K562 (cell line): ENCODE results near the gene TPM4. TPM values are rescaled to one million over a fixed set of nuclear protein-coding genes. Genes with fewer than 3 reads are reported as not detected.
A peak's percentile ranks its signal among the peaks of the same experiment; 100 is the strongest.

Source experiments
- ATAC-seq: fragments of 200-7000 bp; cut with Tn5 transposase; 3 replicates; pipeline ENCODE4 v1.9.1; 2020; ENCODE audit warnings: moderate library complexity
- BruUV-seq: library from RNA; stranded (reverse); fragments of 400-500 nt; replicated peaks from 2 replicates; lab custom pipeline; 2021; lab: Mats Ljungman, UMichigan
- CTCF ChIA-PET: fragments of 300-600 bp; formaldehyde crosslinking; extraction: SDS; loops from one replicate; lab custom pipeline; 2021; ENCODE audit warnings: low intra/inter-chr PET ratio; lab: Yijun Ruan, JAX
- POLR2A ChIA-PET: fragments of 300-600, 350-650 bp; sonication (Branson Sonifier 250); formaldehyde crosslinking; extraction: SDS; loops from one replicate; lab custom pipeline; 2021; ENCODE audit warnings: antibody characterized with exemption, inconsistent platforms; lab: Yijun Ruan, JAX
- DNase-seq, 4 experiments: peaks; one replicate each; pipeline versions ENCODE4 v3.0.0 to v3.0.0-alpha.2; 2011 to 2018; ENCODE audit warnings: low spot score in 3 of 4, mixed read lengths in 3 of 4; ENCODE audit errors: extremely low read depth in 1 of 4
- FAIRE-seq: peaks from 2 replicates; lab custom pipeline; 2011; peaks lifted over from hg19 to GRCh38; lab: Jason Lieb, UNC
- H2AFZ ChIP-seq: 2 replicates; pipeline ENCODE4 v1.6.0; 2011; ENCODE audit warnings: low read depth, low read length, control low read depth, inconsistent platforms
- H3K27ac ChIP-seq: fragments of 200-600 bp; 3 replicates; pipeline ENCODE4 v1.8.0; 2011; ENCODE audit warnings: low read depth, mild to moderate bottlenecking, control low read depth, inconsistent platforms, low read length, moderate library complexity, mixed read lengths; ENCODE audit errors: extremely low read depth
- H3K27me3 ChIP-seq, 2 experiments: fragments of 300-600 bp in 1 of 2; 2 replicates in 1 of 2; 3 replicates in 1 of 2; pipeline versions ENCODE4 v1.6.0 to v1.8.0; 2011; ENCODE audit warnings: inconsistent platforms in 2 of 2, low read length in 2 of 2, mild to moderate bottlenecking in 1 of 2, mixed read lengths in 1 of 2, moderate library complexity in 1 of 2; ENCODE audit not compliant: control insufficient read depth in 2 of 2, insufficient read depth in 2 of 2
- H3K36me3 ChIP-seq: fragments of 300-600 bp; 3 replicates; pipeline ENCODE4 v1.8.0; 2011; ENCODE audit warnings: mild to moderate bottlenecking, low read length, inconsistent platforms; ENCODE audit not compliant: control insufficient read depth, insufficient read depth
- H3K4me1 ChIP-seq, 2 experiments: fragments of 200-600 bp in 1 of 2; replicated peaks in 1 of 2; 2 replicates in 1 of 2; 3 replicates in 1 of 2; pipeline versions ENCODE4 v1.5.1 to v1.8.0; 2011; ENCODE audit warnings: inconsistent platforms in 2 of 2, low read length in 2 of 2, mild to moderate bottlenecking in 1 of 2, mixed read lengths in 1 of 2, moderate library complexity in 1 of 2; ENCODE audit not compliant: control insufficient read depth in 2 of 2, insufficient read depth in 2 of 2
- H3K4me2 ChIP-seq: 2 replicates; pipeline ENCODE4 v1.6.1; 2011; ENCODE audit warnings: low read length, control low read depth, inconsistent platforms, mixed read lengths; ENCODE audit not compliant: insufficient read depth
- H3K4me3 ChIP-seq: fragments of 200-600 bp; sonication (generic), shearing (Covaris generic); 2 replicates; pipeline ENCODE4 v1.5.1; 2016; ENCODE audit warnings: control low read depth, inconsistent platforms
- H3K79me2 ChIP-seq: fragments of 200-600 bp; 3 replicates; pipeline ENCODE4 v1.8.0; 2011; ENCODE audit warnings: low read length, inconsistent platforms; ENCODE audit not compliant: control insufficient read depth, insufficient read depth
- H3K9ac ChIP-seq, 2 experiments: 2 replicates each; pipeline versions ENCODE4 v1.6.0 to v1.6.1; 2011; ENCODE audit warnings: low read depth in 2 of 2, low read length in 2 of 2, control low read depth in 1 of 2, inconsistent platforms in 1 of 2, mild to moderate bottlenecking in 1 of 2, mixed read lengths in 1 of 2; ENCODE audit not compliant: insufficient read depth in 1 of 2
- H3K9me1 ChIP-seq: one replicate; pipeline ENCODE4 v1.6.0; 2011; ENCODE audit warnings: inconsistent platforms, mild to moderate bottlenecking, low read length, moderate library complexity; ENCODE audit not compliant: control insufficient read depth, insufficient read depth
- H3K9me3 ChIP-seq: replicated peaks from 2 replicates; pipeline ENCODE4 v1.5.1; 2011; ENCODE audit warnings: low read depth, low read length, inconsistent platforms; ENCODE audit not compliant: control insufficient read depth, insufficient read depth
- H4K20me1 ChIP-seq: replicated peaks from 2 replicates; pipeline ENCODE4 v1.6.1; 2011; ENCODE audit warnings: low read length, inconsistent platforms, mixed read lengths; ENCODE audit not compliant: control insufficient read depth, insufficient read depth
- ARHGAP35 ChIP-seq: fragments of 450-650 bp; IDR thresholded peaks from 2 replicates; pipeline ENCODE4 v1.6.1; 2018; ENCODE audit not compliant: partially characterized antibody
- CREBBP ChIP-seq: IDR thresholded peaks from one replicate; pipeline ENCODE4 v1.6.1; 2012; ENCODE audit warnings: low read depth, mild to moderate bottlenecking, control low read depth, inconsistent platforms, low read length
- ELF4 ChIP-seq: fragments of 450-650 bp; formaldehyde crosslinking; IDR thresholded peaks from 2 replicates; pipeline ENCODE4 v1.4.0; 2022; ENCODE audit warnings: missing genetic modification characterization
- HDAC2 ChIP-seq: fragments of 450-650 bp; IDR thresholded peaks from 2 replicates; pipeline ENCODE4 v1.6.1; 2016; ENCODE audit warnings: mild to moderate bottlenecking
- HNRNPH1 ChIP-seq: fragments of 200-400 bp; formaldehyde crosslinking; optimal IDR thresholded peaks from 2 replicates; pipeline ENCODE3; 2017; ENCODE audit warnings: low read depth, mild to moderate bottlenecking, low read length, moderate library complexity
- MTA3 ChIP-seq: fragments of 450-650 bp; formaldehyde crosslinking; IDR thresholded peaks from 2 replicates; pipeline ENCODE4 v1.6.1; 2017; ENCODE audit warnings: mild to moderate bottlenecking, borderline replicate concordance
- POLR2B ChIP-seq: fragments of 450-650 bp; IDR thresholded peaks from 2 replicates; pipeline ENCODE4 v1.6.1; 2018; ENCODE audit warnings: low read depth; ENCODE audit not compliant: partially characterized antibody
- POLR2G ChIP-seq: fragments of 200-400 bp; formaldehyde crosslinking; IDR thresholded peaks from 2 replicates; pipeline ENCODE4 v1.6.1; 2017; ENCODE audit warnings: low read depth, mild to moderate bottlenecking, antibody characterized with exemption, low read length, moderate library complexity
- RBFOX2 ChIP-seq: fragments of 200-400 bp; formaldehyde crosslinking; IDR thresholded peaks from 2 replicates; pipeline ENCODE4 v1.6.1; 2017; ENCODE audit warnings: low read depth, mild to moderate bottlenecking, low read length, moderate library complexity
- RCOR1 ChIP-seq, 2 experiments: IDR thresholded peaks; 2 replicates each; pipeline ENCODE4 v1.6.1; 2012; ENCODE audit warnings: low read depth in 2 of 2, low read length in 2 of 2, borderline replicate concordance in 1 of 2, improper control_type of control experiment in 1 of 2
- RFX5 ChIP-seq: IDR thresholded peaks from 2 replicates; pipeline ENCODE4 v1.6.1; 2011; ENCODE audit warnings: low read depth, mild to moderate bottlenecking, improper control_type of control experiment, low read length
- SIX5 ChIP-seq, 2 experiments: IDR thresholded peaks; 2 replicates each; pipeline ENCODE4 v1.6.1; 2011; ENCODE audit warnings: low read length in 2 of 2, borderline replicate concordance in 1 of 2, low read depth in 1 of 2, mild to moderate bottlenecking in 1 of 2, moderate library complexity in 1 of 2; ENCODE audit not compliant: insufficient read depth in 1 of 2
- TCF7L2 ChIP-seq: fragments of 150-350 bp; IDR thresholded peaks from 2 replicates; pipeline ENCODE4 v1.6.1; 2016; ENCODE audit warnings: low read depth, mild to moderate bottlenecking, low read length, moderate library complexity
- XRCC4 ChIP-seq: IDR thresholded peaks from one replicate; pipeline ENCODE4 v1.6.1; 2011; ENCODE audit not compliant: insufficient read depth, insufficient read length; ENCODE audit errors: extremely low read depth
- ZNF41 ChIP-seq: fragments of 250-450 bp; sonication (Bioruptor Pico); conservative IDR thresholded peaks from 2 replicates; pipeline ENCODE4 v1.4.0; 2020; ENCODE audit warnings: mild to moderate bottlenecking
- ZNF644 ChIP-seq: fragments of 200-800 bp; sonication (Bioruptor generic); IDR thresholded peaks from 2 replicates; pipeline ENCODE4 v1.6.1; 2016; ENCODE audit warnings: low read depth, missing genetic modification characterization, missing compliant biosample characterization
- WGBS: fragments of 100-300 bp; shearing (Covaris generic); methylation state at CpG from one replicate; pipeline ENCODE4 v1.1.6; 2016; ENCODE audit warnings: low coverage, mixed read lengths; ENCODE audit not compliant: insufficient coverage; ENCODE audit errors: missing lambda C conversion rate; 5-methylcytosine and 5-hydroxymethylcytosine counted together
- in situ Hi-C: fragments of 300-500 bp; cut with MboI; formaldehyde crosslinking; loops from 4 replicates; pipeline ENCODE4 v1.15.0; 2018; ENCODE audit warnings: inconsistent platforms, mixed read lengths
- intact Hi-C: fragments of 100-400 bp; cut with micrococcal nuclease; formaldehyde crosslinking; loops from 2 replicates; pipeline ENCODE4 v1.14.2; 2022
- polyA plus RNA-seq, 8 experiments: library from polyadenylated mRNA; depleted of rRNA in 4 of 8; stranded (reverse) in 5 of 8; unstranded in 3 of 8; fragments of >200 nt; fragmentation: Nextera tagmentation in 2 of 8; fragmentation: Illumina TruSeq in 1 of 8; extraction: Ambion mirVana in 2 of 8; extraction: Trizol in 1 of 8; gene quantifications; 2 replicates each; pipeline versions ENCODE4 v1.2.1 to v1.2.3, GENCODE V29; 2011 to 2014; ENCODE audit warnings: inconsistent platforms in 1 of 8, missing spikeins in 1 of 8
- total RNA-seq, 7 experiments: library from RNA; depleted of rRNA in 6 of 7; stranded (reverse); fragments of >200 nt in 6 of 7; fragmentation: Illumina TruSeq in 2 of 7; extraction: Trizol in 2 of 7; gene quantifications; 2 replicates each; pipeline versions ENCODE4 v1.2.1 to v1.2.3, GENCODE V29; 2011 to 2021; ENCODE audit warnings: low replicate concordance in 1 of 7

TPM4 gene
- total and polyA plus RNA-seq, 9 of the 15 experiments (the other 6 are each of a cell fraction or from before 2014, with no cell fraction given): 28.1 to 111 (median 77.4) TPM

GRCh38 chr19:16124953-16125352, 48.7 kb downstream of the TPM4 start:
- CTCF ChIA-PET: no interaction called here
- Histone ChIP-seq H3K4me2 (no peak overlapping the region), H3K9me3 (no peaks in the 10 kb centered on the region), H3K9ac (no peak overlapping the region; a peak in 1 of 4 replicates), H2AFZ (no peak overlapping the region), H3K27ac (no peak overlapping the region), H3K4me3 (no peak overlapping the region), H3K36me3 (peaks cover 92% of the 10 kb centered on the region), H3K9me1 (no peaks in the 10 kb centered on the region), H3K4me1 (peaks cover 0 to 13% of the 10 kb centered on the region in 2 experiments; a peak in 2 of 5 replicates), H3K79me2 (no peaks in the 10 kb centered on the region), H4K20me1 (0 out of 2 replicates have a peak, but pooled peaks cover 3% of the 10 kb centered on the region), H3K27me3 (no peaks in the 10 kb centered on the region)
- DNase-seq: no peak
- 94% methylated on average over 11 of the region's 14 CpGs for WGBS
- BruUV-seq: no TSS peak
- ATAC-seq: no peak
- intact Hi-C loops: no loop called here
- TF ChIP-seq RFX5: no peak
- no peak for TF ChIP-seq ZNF644
- TF ChIP-seq ELF4: no peak
- no peak for TF ChIP-seq HDAC2
- no peak for TF ChIP-seq RCOR1 (IDR thresholded peaks at IDR 0.05; ENCODE audit: borderline replicate concordance in 1 of 2, low read depth in 2 of 2, low read length in 2 of 2)
- TF ChIP-seq TCF7L2: no peak
- TF ChIP-seq SIX5 (IDR thresholded peaks at IDR 0.05; ENCODE audit: borderline replicate concordance in 1 of 2, insufficient read depth in 1 of 2, low read depth in 1 of 2, low read length in 2 of 2): no peak
- no peak for TF ChIP-seq ZNF41 (CRISPR knock-in tag)
- TF ChIP-seq POLR2G: peak; percentile 53
- no peak for TF ChIP-seq HNRNPH1
- TF ChIP-seq ARHGAP35: no peak
- TF ChIP-seq MTA3: no peak
- 0 out of 2 replicates have a peak, but pooled peaks have one; percentile 34 for TF ChIP-seq RBFOX2
- no peak for TF ChIP-seq POLR2B
- no peak for TF ChIP-seq CREBBP
- no peak for TF ChIP-seq XRCC4
- POLR2A ChIA-PET: interaction anchor here (0.7 to 1.1 kb wide), 2 partner anchors 19 to 21 kb away, joined by 3 to 4 read pairs; no protein-coding TSS in a partner anchor
- no peak for FAIRE-seq
- in situ Hi-C loops: no loop called here
